Central memory CD4-positive, alpha-beta T cell (primary cell): ENCODE results near the gene EMC8.
"Not testable (repeated sequence)": the region's sequence is repeated elsewhere in the genome, so short reads cannot be mapped to it uniquely, and the experiment has no call there.

Source experiments
- DNase-seq: peaks from one replicate; pipeline ENCODE4 v3.0.0; 2022

The EMC8 gene

DNA sequence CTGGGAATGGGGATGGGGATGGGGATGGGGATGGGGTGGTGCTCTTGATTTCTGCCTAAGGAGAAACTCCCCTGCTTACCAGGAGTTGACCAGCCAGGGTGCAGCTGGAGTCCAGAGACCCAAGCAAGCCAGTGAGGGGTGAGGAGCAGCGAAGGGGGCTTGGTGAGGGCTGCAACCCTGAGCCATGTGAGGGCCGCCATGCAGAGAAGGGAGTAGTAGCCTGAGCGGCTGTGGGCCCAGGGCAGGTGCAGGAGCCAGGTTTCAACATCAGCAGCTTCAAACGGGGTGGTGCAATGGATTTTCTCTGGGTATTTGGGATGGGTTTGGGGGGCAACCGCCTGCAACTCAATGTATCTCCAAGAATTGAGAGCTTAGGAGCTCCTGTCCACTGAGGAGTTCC, 35.4 kb upstream of the EMC8 start:
- DNase-seq = no peak

DNA sequence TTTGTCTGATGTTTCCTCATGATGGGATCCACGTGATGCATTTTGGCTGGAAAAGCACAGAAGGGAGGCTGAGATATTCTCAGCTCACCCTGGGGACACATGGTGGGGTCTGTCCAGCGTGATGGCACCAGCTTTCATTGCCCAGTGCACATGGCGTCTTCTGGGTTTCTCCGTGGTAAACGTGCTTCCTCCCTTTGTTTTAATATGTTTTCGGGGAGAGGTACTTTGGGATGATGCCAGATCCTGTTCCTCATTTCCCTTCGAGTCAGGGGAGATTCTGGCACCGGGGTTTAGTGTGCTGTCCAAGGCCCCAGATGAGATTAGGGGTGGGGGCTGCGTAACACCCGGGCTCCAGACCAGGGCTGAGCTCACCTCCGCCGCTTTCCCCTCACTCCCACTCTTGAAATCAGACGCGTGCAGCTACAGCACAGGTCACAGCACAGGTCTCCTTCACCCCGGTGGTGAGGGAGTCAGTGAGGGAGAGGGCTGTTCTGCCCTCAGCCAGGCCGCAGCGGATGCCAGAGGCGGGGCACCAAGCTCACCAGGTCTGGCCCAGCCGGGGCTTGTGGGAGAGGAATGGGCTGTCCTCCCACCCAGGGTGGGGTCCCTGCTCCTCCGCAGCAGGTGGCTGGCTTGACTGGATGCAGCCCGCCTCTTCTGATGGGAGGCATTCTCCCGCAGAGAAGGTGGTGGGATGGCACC, 34.0 kb upstream of the EMC8 start:
- DNase-seq = no peak

DNA sequence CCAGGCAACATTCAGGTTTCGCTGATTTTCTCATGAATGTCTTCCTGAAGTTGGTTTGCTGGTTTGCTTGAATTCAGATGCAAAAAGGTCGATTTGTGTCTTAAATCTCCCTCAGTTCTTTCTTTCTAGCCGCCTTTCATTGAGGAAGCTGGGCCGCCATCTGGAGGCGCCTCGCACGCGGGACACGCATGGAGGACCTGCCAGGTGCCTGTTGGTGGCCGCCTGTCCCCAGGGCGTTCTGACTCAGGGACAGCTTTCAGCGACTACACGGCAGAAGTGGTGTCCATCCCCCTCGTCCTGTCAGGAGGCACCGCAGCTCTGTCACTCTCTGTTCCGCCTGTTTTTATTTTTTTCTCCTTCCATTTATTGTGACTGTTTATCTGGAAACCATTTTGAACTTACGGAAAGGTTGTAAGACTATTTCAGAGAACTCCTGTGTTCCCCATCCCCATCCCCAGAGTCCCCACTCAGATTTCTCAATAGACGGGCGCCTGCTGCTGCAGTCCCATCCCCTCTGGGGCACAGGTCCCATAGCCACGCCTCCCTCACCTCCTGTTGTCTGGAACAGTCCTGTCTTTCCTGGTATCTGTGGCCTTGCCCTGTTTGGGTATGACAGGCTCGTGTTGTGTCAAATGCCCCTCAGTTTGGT, 33.4 kb upstream of the EMC8 start:
- no peak for DNase-seq

DNA sequence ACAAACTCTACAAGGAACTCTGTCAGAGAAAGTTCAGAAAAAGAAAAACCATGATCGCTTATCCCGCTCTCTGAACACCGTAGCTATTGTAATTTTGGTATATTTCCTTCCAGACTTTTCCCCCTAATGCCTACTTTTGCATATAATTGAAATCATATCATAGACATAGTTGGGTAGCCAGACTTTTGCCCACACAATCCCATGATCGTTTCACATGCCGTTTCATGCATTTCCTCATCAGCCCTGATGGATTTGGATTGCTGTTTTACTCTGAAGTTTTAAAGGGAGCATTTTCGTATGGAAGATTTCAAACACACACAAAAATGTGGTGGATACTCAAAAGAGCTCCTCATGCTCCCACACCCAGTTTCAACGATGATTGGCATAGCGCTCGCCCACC, 31.5 kb upstream of the EMC8 start:
- DNase-seq = no peak

DNA sequence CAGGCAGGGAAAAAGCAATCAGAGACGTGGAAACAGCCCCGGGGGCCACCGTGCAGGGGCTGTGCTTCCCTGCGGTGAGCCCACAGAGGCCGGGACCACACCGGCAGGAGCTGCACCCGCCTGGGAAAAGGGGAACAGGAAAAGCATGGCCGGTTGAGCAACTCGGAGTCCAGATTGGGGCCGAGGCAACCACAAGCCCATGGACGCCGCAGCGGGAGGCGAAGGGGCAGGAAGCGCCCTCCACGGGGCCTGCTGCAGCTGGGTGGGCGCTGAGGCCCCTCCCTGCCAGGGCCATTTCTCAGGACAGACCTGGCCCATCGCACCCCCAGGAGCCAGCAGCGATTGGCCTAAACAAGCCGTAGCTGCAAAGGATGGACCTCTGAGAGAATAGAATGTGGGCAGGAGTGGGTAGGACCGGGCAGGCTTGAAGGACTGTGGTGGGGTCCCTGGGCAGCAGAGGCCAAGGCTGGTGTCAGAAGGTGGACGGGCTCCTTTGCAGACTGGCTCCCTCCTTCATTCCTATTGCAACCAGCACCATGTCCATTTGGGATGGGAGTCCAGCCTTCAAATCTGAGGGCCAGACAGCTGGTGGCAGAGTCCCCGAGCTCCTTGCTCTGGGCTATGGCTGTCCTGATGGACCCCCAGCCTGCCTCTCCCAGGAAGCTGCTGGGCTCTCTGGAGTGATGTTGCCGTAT, 30.6 kb upstream of the EMC8 start:
- no peak for DNase-seq

DNA sequence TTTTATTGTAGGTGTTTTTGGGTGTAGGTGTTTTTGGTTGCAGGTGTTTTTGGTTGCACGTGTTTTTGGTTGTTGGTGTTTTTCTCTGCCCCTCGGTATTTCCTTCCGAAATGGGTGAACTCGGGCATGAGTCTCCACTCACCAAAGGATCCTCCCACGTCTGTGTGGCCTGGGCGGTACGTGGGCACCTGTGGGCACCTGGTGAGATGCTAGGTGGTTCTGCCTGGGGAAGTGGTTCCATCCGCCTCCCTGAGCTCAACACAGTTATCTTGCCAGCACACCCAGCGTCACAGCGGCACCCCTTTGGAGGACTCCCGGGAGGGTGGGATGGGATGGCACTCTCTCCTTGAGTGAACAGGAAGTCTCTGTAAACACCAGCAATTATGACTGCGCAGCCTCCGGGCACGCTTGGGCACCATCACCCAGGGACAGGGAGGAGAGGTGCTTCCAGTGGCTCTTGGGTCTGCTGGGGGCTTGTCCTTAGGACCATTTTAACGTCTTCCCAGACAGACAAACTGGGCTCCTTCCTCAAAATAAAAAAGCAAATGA, 29.9 kb upstream of the EMC8 start:
- no peak for DNase-seq

DNA sequence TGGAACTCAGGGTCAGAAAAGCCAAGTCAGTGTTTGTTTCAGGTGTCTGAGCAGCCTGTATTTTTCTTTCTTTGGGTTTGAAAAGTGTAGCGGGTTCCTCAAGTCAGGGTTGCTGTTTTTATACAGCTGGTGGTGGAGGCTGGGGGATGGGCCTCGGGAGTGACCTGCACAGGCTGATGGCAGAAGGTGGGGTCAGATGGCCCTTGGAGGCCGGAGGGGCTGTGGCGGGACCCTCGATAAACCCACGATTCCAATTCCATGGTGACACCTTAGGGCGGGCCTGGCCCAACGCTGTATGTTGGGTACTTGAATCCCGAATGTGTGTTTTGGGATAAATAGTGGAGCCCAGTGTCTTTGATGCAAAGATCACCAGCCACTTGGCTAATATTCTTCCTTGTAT, 28.8 kb upstream of the EMC8 start:
- no peak for DNase-seq

DNA sequence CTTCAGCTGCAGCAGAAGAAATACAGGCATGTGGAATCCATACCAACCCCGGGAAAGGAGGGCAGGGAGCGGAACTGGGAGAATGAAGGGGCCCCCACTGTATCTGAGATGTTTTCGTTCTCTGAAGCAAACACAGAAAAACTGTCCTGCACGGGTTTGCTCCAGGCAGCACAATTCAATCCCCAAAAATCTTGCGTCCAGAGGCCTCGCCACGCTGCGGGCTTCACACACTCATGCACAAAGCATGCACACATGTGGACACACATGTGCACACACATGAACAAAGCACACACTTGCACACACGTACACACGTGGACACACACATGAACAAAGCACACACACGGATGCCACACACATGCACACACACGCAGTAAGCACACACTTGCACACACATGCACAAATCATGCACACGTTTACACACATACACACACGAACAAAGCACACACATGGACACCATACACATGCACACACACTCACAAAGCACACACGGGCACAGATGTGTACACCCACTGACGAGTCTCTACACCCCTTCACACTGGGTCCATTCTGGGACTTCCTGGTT, 27.4 kb upstream of the EMC8 start:
- DNase-seq = no peak

DNA sequence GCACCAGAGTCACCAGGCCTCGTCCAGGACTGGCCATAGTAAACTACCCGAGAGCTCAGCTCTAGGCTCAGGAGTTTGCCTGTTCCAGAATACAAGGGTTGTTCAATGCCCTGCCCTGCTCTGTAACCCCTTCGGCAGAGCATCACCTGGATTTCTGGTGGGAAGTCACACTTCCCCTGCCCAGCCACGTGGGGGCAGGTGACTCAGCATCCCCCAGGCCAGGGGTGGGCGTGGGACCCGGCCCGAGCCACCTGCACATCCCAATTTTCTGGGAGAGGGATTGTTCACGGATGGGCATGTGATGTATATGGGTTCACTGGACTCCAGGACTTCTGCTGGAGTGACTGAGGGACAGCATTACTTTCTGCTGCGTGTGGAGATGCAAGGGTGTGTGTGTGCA, 26.0 kb upstream of the EMC8 start:
- DNase-seq = no peak

DNA sequence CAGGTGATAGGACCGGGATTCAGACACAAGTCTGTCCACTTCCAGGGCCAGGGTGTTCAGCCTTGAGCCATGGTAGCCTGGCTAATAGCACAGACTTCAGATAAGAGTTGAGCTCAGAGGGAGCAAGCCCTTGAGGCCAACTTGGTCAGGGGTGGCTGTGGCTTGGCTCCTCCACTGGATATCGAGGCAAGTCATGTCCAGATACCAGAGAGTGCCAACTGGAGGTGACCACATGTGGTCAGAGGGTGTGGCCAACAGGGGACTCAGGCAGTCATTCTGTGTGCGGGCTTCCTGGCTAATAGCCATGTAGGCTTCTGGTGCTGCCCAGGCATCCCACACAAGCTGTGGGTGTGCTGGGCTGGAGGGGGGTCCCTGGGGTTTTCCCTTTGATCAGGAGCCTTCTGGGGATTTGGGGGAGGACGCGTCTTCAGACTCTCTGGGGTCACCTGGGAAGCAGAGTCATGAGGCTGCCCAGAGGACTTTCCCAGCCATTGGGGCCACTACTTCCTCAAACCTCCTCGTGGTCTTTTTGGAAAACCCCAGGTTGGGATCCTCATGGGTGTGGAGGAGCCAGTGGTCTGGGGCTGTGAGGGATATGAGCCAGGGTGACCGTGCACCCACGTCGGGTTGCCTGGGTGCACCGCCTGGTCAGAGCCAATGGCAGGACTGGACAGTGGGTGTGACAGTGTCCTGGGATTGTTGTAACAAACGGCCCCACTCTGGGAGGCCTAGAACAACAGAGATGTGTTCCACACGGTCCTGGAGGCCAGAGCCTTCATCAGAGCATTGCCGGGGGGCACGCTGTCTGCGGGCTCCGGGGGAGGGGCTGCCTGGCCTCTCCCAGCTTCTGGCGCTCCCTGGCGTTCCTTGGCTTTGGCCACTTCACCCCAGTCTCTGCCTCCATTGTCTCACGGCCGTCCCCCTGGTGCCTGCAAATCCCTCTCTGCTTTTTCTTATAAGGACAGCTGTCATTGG, 25.1 kb upstream of the EMC8 start:
- DNase-seq = no peak

DNA sequence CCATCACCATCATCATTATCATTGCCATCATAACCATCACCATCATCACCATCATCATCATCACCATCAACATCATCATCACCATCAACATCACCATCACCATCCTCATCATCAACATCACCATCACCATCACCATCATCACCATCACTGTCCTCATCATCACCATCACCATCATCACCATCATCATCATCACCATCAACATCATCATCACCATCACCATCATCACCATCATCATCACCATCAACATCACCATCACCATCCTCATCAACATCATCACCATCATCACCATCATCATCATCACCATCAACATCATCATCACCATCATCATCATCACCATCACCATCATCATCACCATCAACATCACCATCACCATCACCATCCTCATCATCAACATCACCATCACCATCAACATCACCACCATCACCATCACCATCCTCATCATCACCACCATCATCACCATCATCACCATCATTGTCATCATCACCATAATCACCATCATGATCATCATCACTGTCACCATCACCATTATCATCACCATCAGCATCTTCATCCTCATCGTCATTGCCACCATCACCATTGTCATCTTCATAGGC, 24.1 kb upstream of the EMC8 start:
- DNase-seq = no peak

DNA sequence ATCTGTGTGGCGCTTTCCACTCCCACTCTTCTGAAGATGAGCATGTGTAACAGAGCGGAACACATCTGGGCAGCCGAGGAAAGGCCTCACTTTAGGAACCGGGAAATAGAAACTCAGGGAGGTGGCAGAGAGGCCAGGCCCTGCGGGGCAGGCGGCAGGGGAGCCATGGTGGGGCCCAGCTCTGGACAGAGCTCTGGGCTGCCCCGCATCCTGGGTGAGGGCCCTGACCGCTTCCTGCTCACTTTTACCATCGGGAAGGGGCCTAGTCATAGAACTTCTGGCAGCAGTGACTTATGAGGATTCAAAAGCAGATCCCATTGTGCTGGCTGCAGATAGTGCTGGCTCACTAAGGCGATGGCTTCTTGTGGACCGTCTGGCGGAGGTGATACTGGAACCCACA, 22.8 kb upstream of the EMC8 start:
- DNase-seq = no peak

DNA sequence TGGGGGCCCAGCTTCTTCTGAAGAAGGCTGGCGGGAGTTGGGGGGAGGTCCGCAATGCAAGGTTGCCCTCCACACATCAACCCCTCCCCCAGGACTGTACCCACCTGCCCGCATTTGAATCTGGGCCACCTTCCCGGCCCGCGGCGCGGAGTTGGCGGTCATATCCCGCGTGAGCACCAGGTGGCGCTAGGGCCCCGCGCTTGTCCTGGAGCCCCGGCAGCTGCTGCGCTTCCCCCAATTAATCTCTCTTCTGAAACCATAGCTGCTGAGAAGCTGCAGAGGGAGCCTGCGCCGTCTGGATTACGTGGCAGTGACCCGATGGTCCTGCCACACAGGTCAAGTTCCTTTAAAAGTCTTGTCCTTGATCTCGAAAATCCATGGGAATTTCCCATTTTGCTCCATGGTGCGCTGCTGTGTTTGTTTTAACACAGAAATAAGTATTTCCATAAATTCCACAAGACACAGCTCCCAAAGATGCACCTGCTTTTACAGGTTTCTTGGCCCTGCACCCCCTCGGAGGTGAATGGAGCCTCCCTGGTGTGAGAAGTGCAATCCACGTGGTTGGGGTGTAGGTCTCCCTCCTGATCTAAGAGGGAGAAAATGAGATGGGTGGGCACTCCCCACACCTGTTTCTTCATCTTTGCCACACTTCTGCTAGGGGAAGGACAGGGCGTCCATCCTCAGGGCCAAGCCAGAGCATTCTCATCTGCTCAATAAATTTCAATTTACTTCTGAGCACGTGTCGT, 22.2 kb upstream of the EMC8 start:
- DNase-seq = peak; percentile 58

DNA sequence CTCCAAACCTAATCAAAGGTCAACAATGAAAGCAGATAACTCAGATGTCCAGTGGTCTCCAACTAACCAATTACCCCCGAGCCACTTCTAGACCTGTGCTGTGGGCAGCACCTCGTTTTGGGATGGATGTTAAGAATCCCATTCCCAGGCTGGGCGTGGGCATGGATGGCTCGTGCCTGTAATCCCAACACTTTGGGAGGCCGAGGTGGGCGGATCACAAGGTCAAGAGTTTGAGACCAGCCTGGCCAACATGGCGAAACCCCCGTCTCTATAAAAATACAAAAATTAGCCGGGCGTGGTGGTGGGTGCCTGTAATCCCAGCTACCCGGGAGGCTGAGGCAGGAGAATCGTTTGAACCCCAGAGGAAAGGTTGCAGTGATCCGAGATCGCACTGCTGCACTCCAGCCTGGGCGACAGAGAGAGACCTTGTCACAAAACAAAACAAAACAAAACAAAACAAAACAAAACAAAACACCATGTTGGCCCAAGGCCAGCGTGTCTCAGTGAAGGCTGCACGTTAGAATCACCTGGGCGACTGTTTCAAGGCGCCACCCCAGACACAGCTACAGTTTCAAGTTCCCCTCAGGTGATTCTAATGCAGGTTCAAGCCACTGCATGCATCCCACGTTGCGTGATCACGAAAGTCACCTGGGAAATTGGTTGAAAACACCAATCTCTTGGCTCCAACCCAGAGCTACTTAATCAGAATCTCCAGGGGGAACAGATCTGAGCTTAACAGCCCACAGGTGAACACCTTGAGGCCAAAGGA, 21.4 kb upstream of the EMC8 start:
- DNase-seq = no peak

DNA sequence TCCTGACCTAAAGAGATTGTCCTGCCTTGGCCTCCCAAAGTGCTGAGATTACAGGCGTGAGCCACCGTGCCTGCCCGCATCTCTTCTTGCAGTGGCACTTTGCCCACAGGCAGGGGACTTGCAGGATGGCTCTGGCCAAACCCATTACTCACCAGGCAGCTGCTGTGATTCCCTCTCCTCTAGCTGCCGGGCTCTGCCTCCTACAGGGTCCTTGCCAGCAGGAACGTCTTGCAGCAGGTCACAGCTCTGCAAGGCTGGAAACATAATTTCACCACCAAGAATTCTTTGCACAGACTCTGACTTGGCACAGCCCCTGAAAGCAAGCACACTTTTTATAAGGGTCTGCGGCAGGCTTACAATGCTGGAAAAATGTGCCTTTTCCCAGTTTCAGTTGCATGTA, 20.4 kb upstream of the EMC8 start:
- no peak for DNase-seq

DNA sequence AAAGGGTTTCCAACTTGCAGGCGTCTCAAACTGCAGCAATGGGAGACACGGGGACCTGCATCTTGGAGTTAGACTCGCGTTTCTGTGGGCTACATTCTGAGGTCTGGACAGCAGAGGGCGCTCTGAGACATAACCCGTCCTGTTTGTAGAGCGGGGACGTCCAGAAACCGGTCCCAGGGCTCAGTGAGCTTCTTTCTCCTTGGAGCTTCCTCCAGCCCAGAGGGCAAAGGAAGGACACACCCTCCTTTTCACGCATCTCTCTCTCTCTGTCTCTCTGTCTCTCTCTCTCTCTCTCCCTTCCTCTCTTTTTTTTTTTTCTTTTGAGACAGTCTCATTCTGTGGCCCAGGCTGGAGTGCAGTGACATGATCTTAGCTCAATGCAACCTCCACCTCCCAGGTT, 19.9 kb upstream of the EMC8 start:
- peak; percentile 70 for DNase-seq

DNA sequence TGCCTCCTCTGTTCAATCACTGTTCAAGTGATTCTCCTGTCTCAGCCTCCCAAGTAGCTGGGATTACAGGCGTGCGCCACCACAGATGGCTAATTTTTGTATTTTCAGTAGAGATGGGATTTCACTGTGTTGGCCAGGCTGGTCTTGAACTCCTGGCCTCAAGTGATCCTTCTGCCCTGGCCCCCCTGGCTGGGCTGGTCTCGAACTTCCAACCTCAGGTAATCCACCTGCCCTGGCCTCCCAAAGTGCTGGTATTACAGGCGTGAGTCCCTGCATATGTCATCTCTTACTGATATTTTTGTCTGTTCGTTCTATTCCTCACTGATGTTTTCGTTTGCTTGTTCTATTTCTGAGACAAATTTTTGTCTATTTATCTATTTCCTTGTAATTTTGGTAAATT, 17.9 kb upstream of the EMC8 start:
- DNase-seq = not testable (repeated sequence)

DNA sequence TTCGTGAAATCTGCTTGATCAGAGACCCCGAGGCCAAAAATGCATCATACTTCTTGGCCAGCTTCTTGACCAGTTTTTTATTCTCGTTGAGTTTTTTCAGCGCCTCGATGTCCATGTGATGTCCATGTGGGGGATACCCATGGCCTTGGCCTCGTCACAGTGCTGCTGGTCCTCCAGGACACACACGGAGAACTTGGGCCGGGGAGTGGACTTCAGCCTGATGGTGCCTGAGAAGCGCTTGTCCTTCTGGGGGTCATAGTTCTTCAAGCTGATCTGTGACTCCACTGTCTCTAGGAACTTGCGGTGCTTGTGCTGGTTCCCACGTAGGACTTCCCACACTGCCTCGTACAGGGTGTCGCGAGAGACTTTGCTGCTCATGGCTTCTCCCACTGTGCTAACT, 16.8 kb upstream of the EMC8 start:
- DNase-seq = no peak

DNA sequence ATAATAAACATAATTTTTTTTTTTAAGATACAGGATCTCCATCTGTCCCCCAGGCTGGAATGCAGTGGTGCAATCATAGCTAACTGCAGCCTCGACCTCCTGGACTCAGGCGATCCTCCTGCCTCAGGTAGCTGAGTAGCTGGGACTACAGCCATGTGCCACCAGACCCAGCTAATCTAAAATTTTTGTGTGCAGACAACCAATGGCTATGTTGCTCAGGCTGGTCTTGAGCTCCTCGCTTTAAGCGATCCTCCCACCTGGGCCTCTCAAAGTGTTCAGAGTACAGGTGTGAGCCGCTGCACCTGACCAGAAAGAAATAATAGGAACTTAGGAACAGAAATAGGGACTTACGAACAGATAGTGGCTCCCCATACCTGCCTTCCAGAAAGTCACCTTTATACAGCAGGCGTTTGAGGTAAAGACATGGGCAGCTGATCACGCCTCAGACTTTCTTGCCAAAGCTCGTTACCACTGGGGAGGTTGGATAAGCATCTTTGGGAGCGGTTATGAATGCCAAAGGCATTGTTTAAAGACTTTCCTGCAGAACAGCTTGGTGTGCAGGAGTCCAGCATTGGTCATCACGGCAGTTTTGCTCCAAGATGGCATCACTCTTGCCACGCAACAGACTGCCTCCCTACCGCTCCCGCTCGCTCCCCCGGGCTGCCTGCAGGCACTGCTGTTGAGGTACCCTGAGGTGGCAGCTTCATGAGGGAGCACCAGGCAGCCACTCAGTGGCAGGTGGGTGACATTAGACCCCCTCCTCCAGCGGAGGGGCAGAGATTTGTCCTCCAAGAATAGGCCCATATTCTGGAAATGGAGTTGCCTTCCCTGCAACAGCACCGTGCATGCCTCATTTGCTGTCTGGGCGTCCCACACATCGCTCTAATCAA, 13.7 kb upstream of the EMC8 start:
- no peak for DNase-seq
